ENCODE data around the gene IQUB.
"Not testable (repeated sequence)": the region's sequence is repeated elsewhere in the genome, so short reads cannot be mapped to it uniquely, and the experiment has no call there.

The IQUB gene

GRCh38 chr7:123538897-123539296 lies 4.5 kb upstream of the IQUB start:
- no peak for DNase-seq

GRCh38 chr7:123538189-123538714 lies 3.9 kb upstream of the IQUB start:
- DNase-seq: no peak

- DNase-seq: no peak
Measured at GRCh38 chr7:123537026-123537642, 2.7 kb upstream of the IQUB start.

- no peak for DNase-seq
Measured at GRCh38 chr7:123535517-123535916, 1.1 kb upstream of the IQUB start.

GRCh38 chr7:123533929-123534382 lies 439 bp downstream of the IQUB start:
- peak in 1 of 2 donors; percentile 16 for DNase-seq

GRCh38 chr7:123533553-123533917 lies 860 bp downstream of the IQUB start:
- DNase-seq: no peak

- DNase-seq: peak in 1 of 2 donors; percentile 21
Measured at GRCh38 chr7:123532788-123533552, 1.4 kb downstream of the IQUB start.

- DNase-seq: not testable (repeated sequence)
Measured at GRCh38 chr7:123532343-123532742, 2.1 kb downstream of the IQUB start.

- not testable (repeated sequence) for DNase-seq
Measured at GRCh38 chr7:123530035-123530591, 4.3 kb downstream of the IQUB start.

- DNase-seq: no peak
Measured at GRCh38 chr7:123528265-123528664, 6.1 kb downstream of the IQUB start.

- DNase-seq: not testable (repeated sequence)
Measured at GRCh38 chr7:123527712-123528225, 6.6 kb downstream of the IQUB start.

- not testable (repeated sequence) for DNase-seq
Measured at GRCh38 chr7:123526533-123526932, 7.9 kb downstream of the IQUB start.

GRCh38 chr7:123522066-123522465 lies 12.3 kb downstream of the IQUB start:
- DNase-seq: no peak

- DNase-seq: no peak
Measured at GRCh38 chr7:123505221-123505620, 29.2 kb downstream of the IQUB start.

- DNase-seq: no peak
Measured at GRCh38 chr7:123502201-123502600, 32.2 kb downstream of the IQUB start.

- no peak for DNase-seq
Measured at GRCh38 chr7:123500878-123501489, 33.4 kb downstream of the IQUB start.

GRCh38 chr7:123499211-123499970 lies 35.0 kb downstream of the IQUB start:
- DNase-seq: no peak

- DNase-seq: no peak
Measured at GRCh38 chr7:123498601-123499000, 35.8 kb downstream of the IQUB start.

- no peak for DNase-seq
Measured at GRCh38 chr7:123498031-123498430, 36.4 kb downstream of the IQUB start.

- peak; percentile 8 to 31 for DNase-seq
Measured at GRCh38 chr7:123494193-123494796, 40.1 kb downstream of the IQUB start.

- no peak for DNase-seq
Measured at GRCh38 chr7:123492485-123492884, 41.9 kb downstream of the IQUB start.

GRCh38 chr7:123485721-123486120 lies 48.7 kb downstream of the IQUB start:
- DNase-seq: no peak
